ENCODE results near the gene EYA4.

The EYA4 gene

GRCh38 chr6:133546098-133546497, 304.9 kb downstream of the EYA4 start:
- no peak for DNase-seq
- H3K9me3 Mint-ChIP-seq: no peaks in the 10 kb centered on the region
- peaks cover 49% of the 10 kb centered on the region for H3K4me1 Mint-ChIP-seq
- no peak overlapping the region for H3K4me3 Mint-ChIP-seq
- peaks cover 3% of the 10 kb centered on the region for H3K27me3 Mint-ChIP-seq (ENCODE audit: low read depth, poor library complexity)
- no peaks in the 10 kb centered on the region for H3K36me3 Mint-ChIP-seq (ENCODE audit: low read depth)
- TF ChIP-seq, protein P1, sequence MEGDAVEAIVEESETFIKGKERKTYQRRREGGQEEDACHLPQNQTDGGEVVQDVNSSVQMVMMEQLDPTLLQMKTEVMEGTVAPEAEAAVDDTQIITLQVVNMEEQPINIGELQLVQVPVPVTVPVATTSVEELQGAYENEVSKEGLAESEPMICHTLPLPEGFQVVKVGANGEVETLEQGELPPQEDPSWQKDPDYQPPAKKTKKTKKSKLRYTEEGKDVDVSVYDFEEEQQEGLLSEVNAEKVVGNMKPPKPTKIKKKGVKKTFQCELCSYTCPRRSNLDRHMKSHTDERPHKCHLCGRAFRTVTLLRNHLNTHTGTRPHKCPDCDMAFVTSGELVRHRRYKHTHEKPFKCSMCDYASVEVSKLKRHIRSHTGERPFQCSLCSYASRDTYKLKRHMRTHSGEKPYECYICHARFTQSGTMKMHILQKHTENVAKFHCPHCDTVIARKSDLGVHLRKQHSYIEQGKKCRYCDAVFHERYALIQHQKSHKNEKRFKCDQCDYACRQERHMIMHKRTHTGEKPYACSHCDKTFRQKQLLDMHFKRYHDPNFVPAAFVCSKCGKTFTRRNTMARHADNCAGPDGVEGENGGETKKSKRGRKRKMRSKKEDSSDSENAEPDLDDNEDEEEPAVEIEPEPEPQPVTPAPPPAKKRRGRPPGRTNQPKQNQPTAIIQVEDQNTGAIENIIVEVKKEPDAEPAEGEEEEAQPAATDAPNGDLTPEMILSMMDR (IDR thresholded peaks at IDR 0.05): no peak
- H3K27ac Mint-ChIP-seq: no peak overlapping the region

DNA sequence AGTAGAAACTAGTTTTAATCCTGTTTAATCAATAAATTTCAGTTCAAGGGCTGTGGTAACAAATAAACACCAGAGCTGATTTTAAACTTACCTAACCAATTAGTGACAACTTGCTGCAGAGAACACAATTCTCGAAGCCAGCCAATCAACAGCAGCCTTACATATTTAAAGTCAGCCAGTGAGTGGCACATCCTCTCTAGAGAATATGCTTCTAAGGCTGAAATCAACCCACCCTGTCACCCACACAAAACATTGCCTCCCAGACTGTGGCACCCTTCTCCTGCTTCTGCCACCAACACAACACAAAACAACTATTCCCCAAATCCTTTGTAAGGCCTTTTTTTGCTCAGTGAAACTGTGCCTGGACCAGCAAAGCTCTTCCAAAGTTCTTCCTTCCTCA, 306.0 kb downstream of the EYA4 start:
- no peak for DNase-seq
- Mint-ChIP-seq H3K27me3 (ENCODE audit: low read depth, poor library complexity) (peaks cover 7% of the 10 kb centered on the region), H3K4me1 (peaks cover 49% of the 10 kb centered on the region), H3K4me3 (no peak overlapping the region), H3K36me3 (ENCODE audit: low read depth) (no peaks in the 10 kb centered on the region), H3K27ac (no peak overlapping the region), H3K9me3 (no peaks in the 10 kb centered on the region)
- TF ChIP-seq, protein P1 (IDR thresholded peaks at IDR 0.05): no peak

DNA sequence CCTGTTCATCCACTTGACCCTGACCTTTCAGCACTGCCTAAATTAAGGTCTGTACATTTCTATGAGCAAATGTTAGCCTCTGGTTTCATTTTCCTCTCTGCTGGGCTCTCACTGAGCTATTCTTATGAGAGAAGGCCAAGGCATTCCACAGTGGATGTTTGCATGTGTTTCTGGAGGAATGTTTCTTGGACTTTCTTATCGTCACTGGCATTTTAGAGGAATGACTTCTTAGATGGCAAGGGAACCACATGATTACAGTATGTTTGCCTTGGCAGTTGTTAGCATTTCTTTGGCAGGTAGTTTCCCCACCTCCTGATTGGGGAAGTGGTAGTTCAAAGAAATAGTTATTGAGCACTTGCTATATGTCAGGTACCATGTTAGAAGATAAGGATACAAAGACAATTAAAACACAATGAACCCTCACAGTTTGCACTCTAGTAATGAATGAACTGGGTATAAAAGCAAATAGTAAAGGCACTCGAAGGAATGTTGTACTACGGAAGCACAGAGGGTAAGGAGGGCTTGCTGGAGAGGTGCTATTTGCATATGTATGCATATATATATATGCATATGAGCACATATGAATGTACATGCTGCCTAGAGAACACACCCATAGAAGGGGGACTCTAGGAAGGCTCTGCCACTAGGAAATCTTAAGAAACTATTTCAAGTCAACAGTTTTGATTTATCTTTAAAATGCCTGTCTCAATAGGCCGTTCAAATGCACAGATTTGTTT, 307.4 kb downstream of the EYA4 start:
- no peaks in the 10 kb centered on the region for H3K36me3 Mint-ChIP-seq (ENCODE audit: low read depth)
- no peaks in the 10 kb centered on the region for H3K9me3 Mint-ChIP-seq
- no peak overlapping the region for H3K4me3 Mint-ChIP-seq
- peak overlapping the region; percentile 41 for H3K27ac Mint-ChIP-seq
- no peak for DNase-seq
- peaks cover 54% of the 10 kb centered on the region for H3K4me1 Mint-ChIP-seq
- TF ChIP-seq, protein P1 (IDR thresholded peaks at IDR 0.05): no peak
- H3K27me3 Mint-ChIP-seq (ENCODE audit: low read depth, poor library complexity): peaks cover 7% of the 10 kb centered on the region

DNA sequence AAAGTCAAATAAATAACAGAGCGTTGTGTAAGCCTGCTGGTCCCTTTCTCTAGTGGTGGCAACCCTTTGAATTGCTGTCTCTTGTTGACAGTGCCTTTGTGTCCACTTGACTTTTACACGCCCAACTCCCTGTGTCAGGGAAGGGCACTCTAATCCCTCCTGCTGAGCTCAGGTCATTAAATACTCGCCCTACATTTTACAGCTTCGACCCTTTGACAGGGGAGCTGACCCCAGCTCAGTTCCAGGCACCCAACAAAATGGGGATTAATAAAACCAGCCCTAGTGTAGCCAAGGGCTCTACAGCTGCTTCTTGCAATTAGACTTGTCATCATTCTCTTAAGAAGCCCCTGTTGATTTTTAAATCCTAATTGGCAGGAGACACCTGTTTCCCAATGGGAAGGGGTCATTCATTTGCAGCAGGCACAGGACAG, 308.2 kb downstream of the EYA4 start:
- H3K36me3 Mint-ChIP-seq (ENCODE audit: low read depth): no peaks in the 10 kb centered on the region
- H3K4me1 Mint-ChIP-seq: peaks cover 54% of the 10 kb centered on the region
- H3K9me3 Mint-ChIP-seq: no peaks in the 10 kb centered on the region
- peak overlapping the region; percentile 8 for H3K4me3 Mint-ChIP-seq
- DNase-seq: peak; percentile 30
- H3K27ac Mint-ChIP-seq: peak overlapping the region; percentile 41
- TF ChIP-seq, protein P1 (IDR thresholded peaks at IDR 0.05): no peak
- peaks cover 7% of the 10 kb centered on the region for H3K27me3 Mint-ChIP-seq (ENCODE audit: low read depth, poor library complexity)

GRCh38 chr6:133550026-133550425, 308.9 kb downstream of the EYA4 start:
- Mint-ChIP-seq H3K36me3 (ENCODE audit: low read depth) (no peaks in the 10 kb centered on the region), H3K4me1 (peaks cover 54% of the 10 kb centered on the region), H3K27ac (peak overlapping the region; percentile 26), H3K4me3 (no peak overlapping the region), H3K27me3 (ENCODE audit: low read depth, poor library complexity) (peaks cover 7% of the 10 kb centered on the region), H3K9me3 (no peaks in the 10 kb centered on the region)
- TF ChIP-seq, protein P1 (IDR thresholded peaks at IDR 0.05): no peak
- DNase-seq: no peak

DNA sequence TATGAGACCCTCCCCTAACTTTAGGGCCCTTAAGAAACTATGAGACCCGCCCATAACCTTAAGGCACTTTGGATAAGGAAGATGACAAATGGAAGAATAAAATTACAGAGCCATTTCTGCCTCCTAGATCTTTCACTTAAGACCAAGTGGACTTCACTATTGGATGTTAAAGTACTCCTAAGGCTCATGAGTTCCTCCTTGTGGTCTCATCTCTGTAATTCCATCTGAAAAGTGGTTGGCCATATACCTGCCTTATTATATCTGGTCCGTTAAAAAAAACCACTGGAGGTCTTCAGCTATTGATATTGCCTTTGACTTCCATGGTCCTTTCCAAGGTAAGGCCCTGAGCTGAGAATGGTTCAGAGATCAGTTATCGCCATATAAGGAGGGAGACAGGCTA, 310.3 kb downstream of the EYA4 start:
- no peak for DNase-seq
- Mint-ChIP-seq H3K27ac (no peak overlapping the region), H3K36me3 (ENCODE audit: low read depth) (no peaks in the 10 kb centered on the region), H3K4me1 (peaks cover 46% of the 10 kb centered on the region), H3K9me3 (no peaks in the 10 kb centered on the region), H3K4me3 (no peak overlapping the region), H3K27me3 (ENCODE audit: low read depth, poor library complexity) (peaks cover 7% of the 10 kb centered on the region)
- TF ChIP-seq, protein P1 (IDR thresholded peaks at IDR 0.05): no peak

Data from nephron progenitor cell (in vitro differentiated cells).